Neural cell (in vitro differentiated cells): ENCODE measurements around the gene TAF7. TPM values are rescaled to one million over a fixed set of nuclear protein-coding genes. Genes with fewer than 3 reads are reported as not detected.

Experiments used
- H2AFZ ChIP-seq: fragments of 200-600, 300-800 bp; sonication (generic), shearing (Covaris generic); 2 replicates; pipeline ENCODE4 v1.6.0; 2014; ENCODE audit warnings: low read depth, mild to moderate bottlenecking, antibody characterized with exemption, low read length, moderate library complexity
- H3F3A ChIP-seq: fragments of 200-600 bp; shearing (Covaris generic); 2 replicates; pipeline ENCODE4 v1.6.1; 2016; ENCODE audit warnings: mild to moderate bottlenecking, moderate library complexity, mixed read lengths, antibody characterized with exemption, low read length; ENCODE audit not compliant: insufficient read depth, poor library complexity, severe bottlenecking
- H3K27ac ChIP-seq: fragments of 200-600, 300-800 bp; sonication (generic), shearing (Covaris generic); 2 replicates; pipeline ENCODE4 v1.5.1; 2014; ENCODE audit warnings: mild to moderate bottlenecking, low read length, moderate library complexity
- H3K27me3 ChIP-seq: fragments of 300-800, 200-600 bp; sonication (generic), shearing (Covaris generic); 2 replicates; pipeline ENCODE4 v1.6.0; 2014; ENCODE audit warnings: mild to moderate bottlenecking, low read depth, low read length, moderate library complexity; ENCODE audit not compliant: insufficient read depth
- H3K36me3 ChIP-seq: fragments of 300-800, 200-600 bp; sonication (generic), shearing (Covaris generic); 2 replicates; pipeline ENCODE4 v1.5.1; 2014; ENCODE audit warnings: mild to moderate bottlenecking, antibody characterized with exemption, low read length, moderate library complexity; ENCODE audit not compliant: insufficient read depth
- H3K4me2 ChIP-seq: fragments of 300-800, 200-600 bp; sonication (generic), shearing (Covaris generic); 2 replicates; pipeline ENCODE4 v1.6.0; 2014; ENCODE audit warnings: mild to moderate bottlenecking, low read length
- H3K4me3 ChIP-seq: fragments of 300-800, 200-600 bp; sonication (generic), shearing (Covaris generic); 2 replicates; pipeline ENCODE4 v1.5.1; 2014; ENCODE audit warnings: mild to moderate bottlenecking, low read length, moderate library complexity
- H3K79me2 ChIP-seq: fragments of 200-600 bp; shearing (Covaris generic); replicated peaks from 2 replicates; pipeline ENCODE4 v1.6.0; 2014; ENCODE audit warnings: mild to moderate bottlenecking, low read length, moderate library complexity; ENCODE audit not compliant: insufficient read depth
- H3K9ac ChIP-seq: fragments of 300-800, 200-600 bp; sonication (generic), shearing (Covaris generic); 2 replicates; pipeline ENCODE4 v1.6.1; 2016; ENCODE audit warnings: mild to moderate bottlenecking, low read length, mixed read lengths
- H3K9me2 ChIP-seq: fragments of 200-600 bp; shearing (Covaris generic); 2 replicates; pipeline ENCODE4 v1.6.1; 2016; ENCODE audit warnings: mild to moderate bottlenecking, low read length, mixed read lengths; ENCODE audit not compliant: insufficient read depth
- H3K9me3 ChIP-seq: fragments of 200-600, 300-800 bp; sonication (generic), shearing (Covaris generic); 2 replicates; pipeline ENCODE4 v1.6.1; 2016; ENCODE audit warnings: mild to moderate bottlenecking, mixed run types, low read length, moderate library complexity, mixed read lengths
- H4K20me1 ChIP-seq: fragments of 200-600 bp; shearing (Covaris generic); 2 replicates; pipeline ENCODE4 v1.6.1; 2016; ENCODE audit warnings: mild to moderate bottlenecking, mixed run types; ENCODE audit not compliant: insufficient read depth
- CTCF ChIP-seq: fragments of 450-650 bp; IDR thresholded peaks from 2 replicates; pipeline ENCODE4 v1.5.1; 2014; ENCODE audit warnings: antibody characterized with exemption, mild to moderate bottlenecking, moderate library complexity; ENCODE audit not compliant: poor library complexity, severe bottlenecking
- EP300 ChIP-seq: fragments of 450-650 bp; conservative IDR thresholded peaks from 2 replicates; pipeline ENCODE4 v1.6.1; 2014; ENCODE audit warnings: antibody characterized with exemption, mild to moderate bottlenecking, moderate library complexity; ENCODE audit not compliant: poor library complexity, severe bottlenecking
- EZH2 ChIP-seq: fragments of 200-600, 300-800 bp; shearing (Covaris generic), sonication (generic); IDR thresholded peaks from 2 replicates; pipeline ENCODE4 v1.6.1; 2014; ENCODE audit warnings: antibody characterized with exemption, low read length, borderline replicate concordance, mild to moderate bottlenecking; ENCODE audit not compliant: insufficient read depth, poor library complexity, severe bottlenecking
- MXI1 ChIP-seq: fragments of 450-650 bp; conservative IDR thresholded peaks from 2 replicates; pipeline ENCODE4 v1.6.1; 2014; ENCODE audit warnings: antibody characterized with exemption, mild to moderate bottlenecking; ENCODE audit not compliant: poor library complexity, severe bottlenecking
- POLR2AphosphoS5 ChIP-seq: IDR thresholded peaks from 2 replicates; pipeline ENCODE4 v1.6.1; 2012
- RAD21 ChIP-seq: fragments of 450-650 bp; conservative IDR thresholded peaks from 2 replicates; pipeline ENCODE4 v1.6.1; 2014; ENCODE audit warnings: antibody characterized with exemption, mild to moderate bottlenecking, moderate library complexity
- SMC3 ChIP-seq: fragments of 450-650 bp; conservative IDR thresholded peaks from 2 replicates; pipeline ENCODE4 v1.6.1; 2014; ENCODE audit warnings: antibody characterized with exemption, mild to moderate bottlenecking, moderate library complexity; ENCODE audit not compliant: poor library complexity
- TAF1 ChIP-seq: IDR thresholded peaks from 2 replicates; pipeline ENCODE4 v1.6.1; 2012; ENCODE audit warnings: low read depth
- polyA plus RNA-seq: library from polyadenylated mRNA; depleted of rRNA; stranded (reverse); fragments of >200 nt; gene quantifications from 2 replicates; pipeline ENCODE4 v1.2.3, GENCODE V29; 2014
- TF ChIP-seq, protein P1 (sequence below): IDR thresholded peaks from 2 replicates; pipeline ENCODE4 v1.6.1; 2012; ENCODE audit warnings: borderline replicate concordance

TAF7 gene
- polyA plus RNA-seq, 1 donor from 2014 or later, result 198 TPM

DNA sequence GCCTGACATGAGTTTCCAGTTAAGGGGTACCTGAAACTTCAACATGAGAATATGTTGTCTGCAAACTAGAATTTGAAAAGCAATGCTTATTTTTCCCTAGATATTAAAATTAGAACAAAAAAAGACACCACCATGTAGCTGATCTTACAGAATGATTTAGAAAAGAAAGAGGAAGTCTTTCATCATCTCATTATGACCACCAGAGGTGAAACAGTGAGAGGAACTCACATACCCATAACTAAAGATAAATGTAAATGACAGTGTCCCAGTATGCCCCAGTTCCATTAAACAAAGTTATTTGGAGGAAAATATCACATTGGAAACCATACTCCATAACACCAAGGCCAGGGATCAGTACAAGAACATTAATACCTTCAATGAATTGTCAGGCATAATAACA lies 6.9 kb downstream of the TAF7 start:
- H3K79me2 ChIP-seq, result peaks cover 42% of the 10 kb centered on the region

DNA sequence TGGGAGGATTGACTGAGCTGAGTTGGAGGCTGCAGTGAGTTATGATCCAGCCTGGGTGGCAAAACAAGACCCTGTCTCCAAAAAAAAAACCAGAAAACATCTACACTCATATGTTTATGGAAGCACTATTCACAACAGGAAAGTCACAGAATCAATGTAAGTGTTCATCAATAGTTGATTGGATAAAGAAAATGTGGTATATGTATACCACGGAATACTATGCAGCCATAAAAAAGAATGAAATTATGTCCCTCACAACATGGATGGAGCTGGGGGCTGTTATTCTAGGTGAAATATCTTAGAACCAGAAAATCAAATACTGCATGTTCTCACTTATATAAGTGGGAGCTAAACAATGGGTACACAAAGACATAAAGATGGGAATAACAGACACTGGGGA lies 14.0 kb downstream of the TAF7 start:
- no peaks in the 10 kb centered on the region for H3K79me2 ChIP-seq
- H3F3A ChIP-seq, result no peaks in the 10 kb centered on the region
- H3K36me3 ChIP-seq, result no peaks in the 10 kb centered on the region
- H3K9me2 ChIP-seq, result no peaks in the 10 kb centered on the region
- H3K27ac ChIP-seq, result no peak overlapping the region
- H4K20me1 ChIP-seq, result no peaks in the 10 kb centered on the region
- peaks cover 24% of the 10 kb centered on the region for H3K9me3 ChIP-seq
- H3K27me3 ChIP-seq, result no peaks in the 10 kb centered on the region
- H3K4me2 ChIP-seq, result no peak overlapping the region
- H3K4me3 ChIP-seq, result no peak overlapping the region
- no peak overlapping the region for H2AFZ ChIP-seq
- TF ChIP-seq RAD21 (no peak), EP300 (no peak), MXI1 (no peak), SMC3 (no peak)
- H3K9ac ChIP-seq, result no peak overlapping the region

More for the DNA sequence above, 6.9 kb downstream of the TAF7 start:
- H3K27ac ChIP-seq, result no peak overlapping the region
- H3F3A ChIP-seq, result no peaks in the 10 kb centered on the region
- H3K9me2 ChIP-seq, result no peaks in the 10 kb centered on the region
- peaks cover 40% of the 10 kb centered on the region for H3K9me3 ChIP-seq
- H3K9ac ChIP-seq, result no peak overlapping the region
- H3K36me3 ChIP-seq, result peaks cover 40% of the 10 kb centered on the region
- H3K27me3 ChIP-seq, result no peaks in the 10 kb centered on the region
- TF ChIP-seq TAF1 (no peak), MXI1 (no peak), EP300 (no peak), POLR2AphosphoS5 (no peak), RAD21 (no peak), EZH2 (no peak), CTCF (no peak), SMC3 (no peak)
- TF ChIP-seq, protein P1, sequence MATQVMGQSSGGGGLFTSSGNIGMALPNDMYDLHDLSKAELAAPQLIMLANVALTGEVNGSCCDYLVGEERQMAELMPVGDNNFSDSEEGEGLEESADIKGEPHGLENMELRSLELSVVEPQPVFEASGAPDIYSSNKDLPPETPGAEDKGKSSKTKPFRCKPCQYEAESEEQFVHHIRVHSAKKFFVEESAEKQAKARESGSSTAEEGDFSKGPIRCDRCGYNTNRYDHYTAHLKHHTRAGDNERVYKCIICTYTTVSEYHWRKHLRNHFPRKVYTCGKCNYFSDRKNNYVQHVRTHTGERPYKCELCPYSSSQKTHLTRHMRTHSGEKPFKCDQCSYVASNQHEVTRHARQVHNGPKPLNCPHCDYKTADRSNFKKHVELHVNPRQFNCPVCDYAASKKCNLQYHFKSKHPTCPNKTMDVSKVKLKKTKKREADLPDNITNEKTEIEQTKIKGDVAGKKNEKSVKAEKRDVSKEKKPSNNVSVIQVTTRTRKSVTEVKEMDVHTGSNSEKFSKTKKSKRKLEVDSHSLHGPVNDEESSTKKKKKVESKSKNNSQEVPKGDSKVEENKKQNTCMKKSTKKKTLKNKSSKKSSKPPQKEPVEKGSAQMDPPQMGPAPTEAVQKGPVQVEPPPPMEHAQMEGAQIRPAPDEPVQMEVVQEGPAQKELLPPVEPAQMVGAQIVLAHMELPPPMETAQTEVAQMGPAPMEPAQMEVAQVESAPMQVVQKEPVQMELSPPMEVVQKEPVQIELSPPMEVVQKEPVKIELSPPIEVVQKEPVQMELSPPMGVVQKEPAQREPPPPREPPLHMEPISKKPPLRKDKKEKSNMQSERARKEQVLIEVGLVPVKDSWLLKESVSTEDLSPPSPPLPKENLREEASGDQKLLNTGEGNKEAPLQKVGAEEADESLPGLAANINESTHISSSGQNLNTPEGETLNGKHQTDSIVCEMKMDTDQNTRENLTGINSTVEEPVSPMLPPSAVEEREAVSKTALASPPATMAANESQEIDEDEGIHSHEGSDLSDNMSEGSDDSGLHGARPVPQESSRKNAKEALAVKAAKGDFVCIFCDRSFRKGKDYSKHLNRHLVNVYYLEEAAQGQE, result no peak
- no peak overlapping the region for H2AFZ ChIP-seq
- no peaks in the 10 kb centered on the region for H4K20me1 ChIP-seq
- no peak overlapping the region for H3K4me2 ChIP-seq
- H3K4me3 ChIP-seq, result no peak overlapping the region

DNA sequence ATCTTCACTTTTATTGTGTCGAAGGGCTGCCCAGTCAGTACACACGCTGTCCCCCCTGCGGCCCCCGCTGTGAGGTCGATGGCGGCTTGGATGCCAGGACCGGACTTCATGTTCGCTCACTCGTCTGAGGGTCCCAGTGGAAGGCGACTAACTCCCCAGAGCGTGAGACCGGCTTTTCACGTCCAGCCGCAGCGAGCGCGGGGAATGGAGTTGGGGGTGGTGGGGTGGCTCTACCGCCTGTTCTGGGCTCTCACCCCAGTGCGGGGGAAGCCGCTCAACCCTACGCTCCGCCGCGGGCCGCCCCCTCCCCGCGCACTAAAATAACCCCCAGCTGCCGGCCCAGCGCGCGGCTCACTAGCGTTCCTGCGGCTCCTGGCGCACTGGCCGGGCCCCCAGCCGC lies 16.8 kb downstream of the TAF7 start, which contains the start of gene SLC25A2:
Gene SLC25A2 (minus strand): TSS at position 294 of the 400 bp plus-strand sequence. CDS start 184 bp downstream, at position 110.
- no peaks in the 10 kb centered on the region for H4K20me1 ChIP-seq
- no peak within 1 kb of the TSS for H3K4me2 ChIP-seq
- no peaks in the 10 kb centered on the region for H3K36me3 ChIP-seq
- no peaks in the 10 kb centered on the region for H3K79me2 ChIP-seq
- no peak within 1 kb of the TSS for H3K4me3 ChIP-seq
- no peak within 1 kb of the TSS for H2AFZ ChIP-seq
- TF ChIP-seq, protein P1, result no peak
- TF ChIP-seq RAD21 (no peak), EP300 (no peak), MXI1 (no peak), POLR2AphosphoS5 (no peak), EZH2 (no peak), SMC3 (no peak), TAF1 (no peak), CTCF (no peak)
- no peaks in the 10 kb centered on the region for H3F3A ChIP-seq
- H3K9me2 ChIP-seq, result no peaks in the 10 kb centered on the region
- H3K27ac ChIP-seq, result no peak within 1 kb of the TSS
- peaks cover 21% of the 10 kb centered on the region for H3K9me3 ChIP-seq
- H3K9ac ChIP-seq, result no peak within 1 kb of the TSS
- H3K27me3 ChIP-seq, result no peaks in the 10 kb centered on the region
